MV-4-11 (cell line): ENCODE data around the gene TNIP3.
"Not testable (repeated sequence)": the region's sequence is repeated elsewhere in the genome, so short reads cannot be mapped to it uniquely, and the experiment has no call there.

Source experiments
- DNase-seq: peaks from one replicate; lab custom pipeline; 2025; lab: John Stamatoyannopoulos, UW

Gene TNIP3

GRCh38 chr4:121177246-121178137 lies 13.4 kb upstream of the TNIP3 start:
- peak; percentile 92 for DNase-seq

- peak; percentile 54 for DNase-seq
These were observed 12.2 kb upstream of the TNIP3 start for GRCh38 chr4:121176082-121176934.

GRCh38 chr4:121171477-121171876 lies 7.4 kb upstream of the TNIP3 start:
- not testable (repeated sequence) for DNase-seq

DNA sequence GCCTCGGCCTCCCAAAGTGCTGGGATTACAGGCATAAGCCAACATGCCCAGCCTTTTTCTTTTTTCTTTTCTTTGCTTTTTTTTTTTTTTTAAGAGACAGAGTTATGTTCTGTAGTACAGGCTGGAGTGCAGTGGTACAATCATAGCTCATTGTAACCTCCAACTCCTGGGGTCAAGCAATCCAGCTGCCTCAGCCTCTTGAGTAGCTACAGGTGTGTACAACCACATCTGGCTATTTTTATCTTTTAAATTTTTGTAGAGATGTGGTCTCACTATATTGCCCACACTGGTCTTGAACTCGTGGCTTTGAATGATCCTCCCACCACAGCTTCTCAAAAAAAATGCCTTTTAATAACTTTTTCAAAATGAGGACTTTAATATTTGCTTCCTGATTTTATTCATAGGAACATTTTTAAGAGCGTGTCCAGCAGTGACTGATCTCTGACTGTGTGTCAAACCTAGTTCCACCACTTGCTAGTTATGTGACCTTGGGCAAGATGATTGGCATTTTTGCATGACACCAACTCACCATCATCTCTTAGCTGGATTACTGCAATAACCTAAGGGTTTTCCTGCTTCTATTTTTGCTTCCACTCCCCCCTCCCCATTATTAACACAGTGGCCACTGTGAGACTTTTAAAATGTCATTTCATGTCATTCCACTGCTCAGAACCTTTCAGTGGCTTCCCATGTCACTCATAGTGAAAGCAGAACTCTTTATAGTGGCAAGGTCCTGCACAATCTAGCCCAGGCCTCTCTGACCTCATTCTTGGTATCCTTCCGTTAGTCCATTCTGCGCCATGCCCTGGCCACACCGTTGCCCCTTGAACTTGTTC lies 4.5 kb upstream of the TNIP3 start:
- DNase-seq = peak; percentile 96

- no peak for DNase-seq
These were observed 2.9 kb upstream of the TNIP3 start for GRCh38 chr4:121166976-121167375.

DNA sequence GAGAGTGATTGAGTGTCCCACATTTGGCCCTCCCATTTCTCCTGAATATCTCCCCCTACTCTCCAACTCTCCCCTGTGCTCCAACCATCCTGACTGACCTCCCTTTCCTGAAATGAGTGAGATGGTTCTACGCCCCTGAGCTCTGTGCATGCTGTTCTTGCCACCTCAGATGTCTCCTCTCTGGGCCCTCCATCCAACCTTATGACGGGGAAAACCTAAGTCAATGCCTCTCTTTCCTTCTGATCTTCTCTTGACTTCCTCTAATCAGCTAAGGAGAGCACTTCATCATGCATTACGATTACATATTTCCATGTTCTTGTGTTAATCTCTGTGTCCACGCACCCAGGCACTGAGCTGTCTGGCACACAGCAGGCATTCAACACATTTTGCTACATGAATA lies 1.1 kb upstream of the TNIP3 start:
- no peak for DNase-seq

GRCh38 chr4:121156822-121157769 lies 7.0 kb downstream of the TNIP3 start:
- peak; percentile 85 for DNase-seq

GRCh38 chr4:121155893-121156292 lies 8.2 kb downstream of the TNIP3 start:
- peak; percentile 38 for DNase-seq

DNA sequence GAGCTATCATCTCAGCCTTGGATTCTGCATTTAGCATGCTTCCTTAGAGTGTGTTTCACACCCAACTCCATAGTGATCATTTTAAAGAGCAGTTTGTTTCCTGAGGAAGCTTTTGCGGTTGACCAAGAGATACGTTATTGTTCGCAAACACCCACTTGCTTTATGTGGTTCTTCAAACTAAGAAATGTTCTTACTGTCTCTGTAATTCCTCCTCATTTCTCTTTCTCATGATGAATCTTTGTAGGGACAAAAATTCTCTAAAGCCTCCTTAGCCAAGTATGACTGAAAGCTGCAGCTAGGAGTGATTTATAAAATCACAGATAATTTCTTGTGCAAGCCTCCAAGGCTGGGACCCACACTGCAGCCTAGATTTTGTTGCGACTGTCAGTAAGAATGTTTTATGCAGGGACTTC lies 10.0 kb downstream of the TNIP3 start:
- DNase-seq = peak; percentile 82

DNA sequence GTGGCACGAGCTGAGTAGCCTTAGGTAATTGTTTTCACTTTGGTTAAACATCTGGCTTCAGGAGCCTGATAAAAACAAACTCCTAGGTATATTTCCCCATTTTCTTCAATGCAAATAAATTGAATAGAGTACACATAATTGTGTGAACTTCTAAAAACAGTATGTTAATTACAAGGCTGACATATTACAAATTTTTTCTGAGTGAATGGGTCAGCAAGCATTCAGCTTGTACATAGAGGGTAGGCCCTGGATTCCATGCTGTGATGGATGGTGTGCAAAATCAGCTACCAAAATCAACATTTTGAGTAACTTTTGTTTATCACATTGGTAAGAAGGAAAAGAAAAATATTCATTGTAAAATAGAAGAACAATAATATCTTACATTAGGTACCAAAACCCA lies 12.2 kb downstream of the TNIP3 start:
- no peak for DNase-seq

DNA sequence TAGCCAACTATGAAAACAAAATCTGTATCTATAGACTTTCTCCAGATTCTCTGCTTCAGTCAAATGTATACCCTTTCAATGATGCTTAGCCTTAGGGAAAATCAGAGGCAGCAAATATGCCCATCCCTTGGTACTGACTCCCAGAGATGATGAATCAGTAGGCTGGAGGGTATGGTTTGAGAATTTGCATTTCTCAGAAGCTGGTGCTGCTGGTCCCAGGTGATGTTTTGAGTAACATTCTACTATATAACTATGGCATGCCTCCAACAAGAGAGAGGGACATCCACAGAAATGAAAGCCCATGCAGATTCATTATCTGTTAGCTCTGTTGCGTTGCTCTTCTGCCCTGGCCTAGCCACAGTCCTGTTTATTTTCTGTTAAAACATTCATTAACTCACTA lies 13.6 kb downstream of the TNIP3 start:
- no peak for DNase-seq

DNA sequence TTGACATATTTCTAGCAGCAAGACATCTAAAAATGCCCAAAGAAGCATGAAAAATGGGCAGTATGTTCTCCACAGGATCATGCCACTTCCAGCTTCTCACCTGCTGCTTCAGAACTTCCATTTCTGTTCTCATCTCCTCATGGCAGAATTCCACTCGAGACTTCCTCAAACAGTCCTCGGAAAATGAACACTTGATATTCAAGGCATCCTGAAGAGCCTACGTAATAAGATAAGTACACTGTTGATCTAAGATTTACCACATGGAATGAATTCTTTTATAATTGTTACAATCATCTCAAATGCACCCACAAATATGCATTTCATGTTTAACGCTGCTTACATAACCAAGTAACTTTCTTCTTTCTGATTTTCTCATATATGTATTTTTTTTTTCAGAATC lies 14.1 kb downstream of the TNIP3 start:
- no peak for DNase-seq

DNA sequence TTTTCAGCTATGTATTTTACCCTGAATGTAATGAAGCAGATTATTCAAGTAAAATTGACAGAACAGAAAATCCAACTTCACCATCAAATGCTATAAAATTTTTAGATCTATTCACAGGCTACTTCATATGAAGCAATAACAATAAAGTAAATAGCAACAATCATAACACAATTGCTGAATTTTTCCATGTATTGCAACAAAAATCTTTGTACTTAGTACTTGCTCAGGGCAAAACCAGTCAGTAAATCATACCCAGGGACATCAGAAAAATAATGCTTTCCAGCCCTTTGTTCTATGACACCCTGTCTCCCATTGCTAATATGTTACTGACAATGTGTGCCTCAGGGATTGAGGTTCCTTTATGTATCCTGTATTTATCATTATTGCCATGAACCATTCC lies 15.5 kb downstream of the TNIP3 start:
- no peak for DNase-seq

- no peak for DNase-seq
These were observed 16.1 kb downstream of the TNIP3 start for GRCh38 chr4:121148000-121148399.

DNA sequence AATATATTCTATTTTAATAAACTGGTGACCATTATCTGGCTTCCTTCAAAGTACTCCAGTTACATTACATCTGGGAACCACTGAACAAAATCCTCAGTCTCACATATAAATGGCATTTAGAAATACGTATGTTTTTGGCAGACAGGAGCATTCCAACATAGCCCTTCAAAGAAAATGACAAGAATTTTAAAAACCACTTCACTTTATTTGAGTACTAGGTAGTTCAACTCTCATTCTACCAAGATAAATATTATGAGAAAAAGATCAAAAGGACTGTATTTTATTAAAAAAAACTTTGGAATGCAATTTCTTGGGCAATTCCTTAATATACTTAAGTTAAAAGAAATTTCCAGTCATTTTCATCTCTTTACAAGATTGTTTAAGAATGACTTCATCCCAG lies 17.6 kb downstream of the TNIP3 start:
- DNase-seq = no peak

GRCh38 chr4:121145430-121145829 lies 18.7 kb downstream of the TNIP3 start:
- DNase-seq = no peak

GRCh38 chr4:121144021-121144420 lies 20.1 kb downstream of the TNIP3 start:
- DNase-seq = no peak

DNA sequence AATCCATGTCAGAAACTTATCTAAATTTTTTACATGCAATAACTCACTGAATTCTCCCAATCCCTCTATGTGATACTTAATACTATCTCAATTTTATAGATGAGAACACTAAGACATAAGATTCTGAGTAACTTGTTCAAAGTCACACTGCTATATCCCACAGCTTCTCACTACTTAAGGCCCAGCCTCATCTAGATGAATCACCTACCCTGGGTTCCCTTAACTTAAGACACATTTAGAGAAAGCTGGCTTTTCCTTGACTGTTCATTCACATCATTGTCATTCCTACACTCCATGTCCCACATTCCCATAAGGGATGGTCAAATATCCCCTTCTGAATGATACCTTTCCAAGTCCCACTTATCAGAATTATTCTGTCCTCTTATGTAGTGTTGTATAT lies 21.0 kb downstream of the TNIP3 start:
- DNase-seq = no peak

DNA sequence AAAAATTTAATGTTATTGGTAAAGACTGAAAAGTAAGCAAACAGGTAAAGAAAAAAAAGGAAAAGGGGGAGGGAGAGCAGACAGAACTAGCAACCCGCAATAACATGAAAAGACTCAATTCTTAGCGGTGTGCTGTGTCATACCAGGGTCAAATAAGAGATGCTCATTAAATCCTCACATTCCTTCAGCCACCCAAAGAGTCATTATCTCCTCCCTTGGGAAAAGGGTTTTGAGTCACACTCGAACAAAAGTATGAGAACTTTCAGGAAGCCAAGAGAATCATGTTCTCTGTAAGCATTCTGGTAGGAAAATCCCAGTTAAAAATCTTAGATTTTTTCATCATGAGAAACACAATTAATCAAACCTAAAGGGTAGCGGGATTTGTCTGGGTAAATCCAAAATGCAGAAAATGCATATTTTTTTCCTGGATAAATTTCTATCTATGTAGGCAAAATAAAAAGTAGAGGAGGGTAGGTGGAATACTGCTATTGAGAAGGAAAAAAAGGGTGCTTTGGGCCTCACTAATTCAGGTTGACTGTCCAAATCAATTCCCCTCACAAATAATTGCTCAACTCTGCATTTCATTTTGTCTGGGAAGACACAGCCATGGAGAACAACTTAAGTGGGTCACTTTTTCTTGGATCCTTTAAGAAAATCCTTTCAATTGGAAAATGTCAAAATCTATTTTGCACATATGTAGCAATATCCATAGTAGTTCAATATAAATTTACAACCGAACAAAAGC lies 23.2 kb downstream of the TNIP3 start:
- DNase-seq = no peak

GRCh38 chr4:121139533-121140222 lies 24.4 kb downstream of the TNIP3 start:
- DNase-seq = no peak
